B cell (primary cell): Measurements from ENCODE around the gene ADGRA3.

Experiments
- CTCF ChIP-seq: fragments of 200-600 bp; IDR thresholded peaks from one replicate; pipeline ENCODE4 v1.8.0; 2022; ENCODE audit warnings: antibody characterized with exemption, mild to moderate bottlenecking
- EZH2 ChIP-seq: IDR thresholded peaks from 2 replicates; pipeline ENCODE4 v1.6.1; 2012; ENCODE audit warnings: borderline replicate concordance, low read depth, mild to moderate bottlenecking, moderate library complexity, low read length; ENCODE audit not compliant: insufficient read depth, poor library complexity, severe bottlenecking

- no peak for TF ChIP-seq EZH2
- no peak for TF ChIP-seq CTCF
These were observed 38.8 kb upstream of the ADGRA3 start for GRCh38 chr4:22554670-22555069.
